Skeletal muscle tissue (tissue), 4 donors: Measurements from ENCODE around the gene FAM161A. TPM values are rescaled to one million over a fixed set of nuclear protein-coding genes. Genes with fewer than 3 reads are reported as not detected.
"Not testable (repeated sequence)": the region's sequence is repeated elsewhere in the genome, so short reads cannot be mapped to it uniquely, and the experiment has no call there.

Experiments
- H3K27ac ChIP-seq: one replicate; pipeline ENCODE4 v1.7.0; 2013; ENCODE audit warnings: mild to moderate bottlenecking, low read depth, low read length, inconsistent platforms
- H3K27me3 ChIP-seq, 3 donors: one replicate each; pipeline ENCODE4 v1.7.0; 2013; ENCODE audit warnings: low read length in 3 of 3; ENCODE audit not compliant: control insufficient read depth in 3 of 3, insufficient read depth in 3 of 3
- H3K36me3 ChIP-seq, 3 donors: one replicate each; pipeline ENCODE4 v1.7.0; 2013; ENCODE audit warnings: low read length in 3 of 3; ENCODE audit not compliant: control insufficient read depth in 3 of 3, insufficient read depth in 3 of 3
- H3K4me1 ChIP-seq, 3 donors: one replicate each; pipeline ENCODE4 v1.7.0; 2013; ENCODE audit warnings: low read length in 3 of 3, mild to moderate bottlenecking in 3 of 3; ENCODE audit not compliant: control insufficient read depth in 3 of 3, insufficient read depth in 3 of 3
- H3K4me3 ChIP-seq, 3 donors: one replicate each; pipeline ENCODE4 v1.7.0; 2013; ENCODE audit warnings: low read length in 3 of 3
- H3K9ac ChIP-seq, 3 donors: one replicate each; pipeline ENCODE4 v1.7.0; 2013; ENCODE audit warnings: low read length in 3 of 3, mild to moderate bottlenecking in 3 of 3, moderate library complexity in 2 of 3, low read depth in 1 of 3
- H3K9me3 ChIP-seq, 3 donors: one replicate each; pipeline ENCODE4 v1.7.0; 2013; ENCODE audit warnings: low read length in 3 of 3; ENCODE audit not compliant: control insufficient read depth in 3 of 3
- total RNA-seq: library from RNA; depleted of rRNA; stranded (reverse); fragments of >200 nt; gene quantifications from one replicate; pipeline ENCODE4 v1.2.3, GENCODE V29; 2014
- donor health status: Osteomylitis.

FAM161A gene
- total RNA-seq, 1 donor from 2014 or later, result 7.3 TPM

- H3K4me3 ChIP-seq, result no peak overlapping the region
- no peaks in the 10 kb centered on the region for H3K9me3 ChIP-seq
- H3K36me3 ChIP-seq, result peaks cover 38 to 69% (median 64%) of the 10 kb centered on the region in 3 donors
- no peak overlapping the region for H3K27ac ChIP-seq
- no peak overlapping the region for H3K9ac ChIP-seq
- no peaks in the 10 kb centered on the region for H3K27me3 ChIP-seq
- no peaks in the 10 kb centered on the region for H3K4me1 ChIP-seq
Measured at GRCh38 chr2:61877571-61878245, 23.8 kb upstream of the FAM161A start.

GRCh38 chr2:61876400-61876799 is 22.5 kb upstream of the FAM161A start:
- Histone ChIP-seq H3K4me1 (no peaks in the 10 kb centered on the region), H3K36me3 (peaks cover 47 to 71% (median 64%) of the 10 kb centered on the region in 3 donors), H3K4me3 (no peak overlapping the region), H3K27ac (no peak overlapping the region), H3K9ac (no peak overlapping the region), H3K27me3 (no peaks in the 10 kb centered on the region), H3K9me3 (no peaks in the 10 kb centered on the region)

GRCh38 chr2:61866482-61867089 is 12.7 kb upstream of the FAM161A start:
- not testable (repeated sequence) for H3K9ac ChIP-seq, H3K4me3 ChIP-seq, H3K27ac ChIP-seq, H3K9me3 ChIP-seq, H3K4me1 ChIP-seq, H3K27me3 ChIP-seq
- H3K36me3 ChIP-seq, result peaks cover 20 to 45% (median 44%) of the 10 kb centered on the region in 3 donors

GRCh38 chr2:61862085-61862484 is 8.2 kb upstream of the FAM161A start:
- Histone ChIP-seq H3K9me3 (no peaks in the 10 kb centered on the region), H3K27me3 (no peaks in the 10 kb centered on the region), H3K36me3 (peaks cover 8 to 19% (median 18%) of the 10 kb centered on the region in 3 donors), H3K9ac (no peak overlapping the region), H3K4me3 (no peak overlapping the region), H3K4me1 (no peaks in the 10 kb centered on the region), H3K27ac (no peak overlapping the region)

GRCh38 chr2:61857224-61857623 is 3.4 kb upstream of the FAM161A start:
- Histone ChIP-seq H3K9ac (no peak overlapping the region), H3K4me3 (no peak overlapping the region), H3K36me3 (no peaks in the 10 kb centered on the region), H3K27ac (no peak overlapping the region), H3K9me3 (no peaks in the 10 kb centered on the region), H3K27me3 (no peaks in the 10 kb centered on the region), H3K4me1 (peaks cover 9 to 15% (median 12%) of the 10 kb centered on the region in 3 donors)

GRCh38 chr2:61855318-61855613 is 1.4 kb upstream of the FAM161A start:
- H3K4me1 ChIP-seq, result peaks cover 9 to 15% (median 12%) of the 10 kb centered on the region in 3 donors
- H3K4me3 ChIP-seq, result peak overlapping the region; percentile 92 to 100 (median 97)
- H3K27ac ChIP-seq, result peak overlapping the region; percentile 82
- H3K36me3 ChIP-seq, result no peaks in the 10 kb centered on the region
- H3K9me3 ChIP-seq, result no peaks in the 10 kb centered on the region
- H3K9ac ChIP-seq, result peak overlapping the region; percentile 69 to 84 (median 83)
- H3K27me3 ChIP-seq, result no peaks in the 10 kb centered on the region

- H3K9me3 ChIP-seq, result no peaks in the 10 kb centered on the region
- peak overlapping the region; percentile 83 to 88 (median 84) for H3K9ac ChIP-seq
- no peaks in the 10 kb centered on the region for H3K36me3 ChIP-seq
- H3K4me3 ChIP-seq, result peak overlapping the region; percentile 92 to 100 (median 97)
- peak overlapping the region; percentile 82 for H3K27ac ChIP-seq
- H3K27me3 ChIP-seq, result no peaks in the 10 kb centered on the region
- peaks cover 9 to 15% (median 12%) of the 10 kb centered on the region in 3 donors for H3K4me1 ChIP-seq
Measured at GRCh38 chr2:61854564-61855317, 881 bp upstream of the FAM161A start.

GRCh38 chr2:61853086-61853846 is 594 bp downstream of the FAM161A start:
- H3K27me3 ChIP-seq, result no peaks in the 10 kb centered on the region
- H3K4me3 ChIP-seq, result peak overlapping the region; percentile 92 to 100 (median 97)
- H3K36me3 ChIP-seq, result no peaks in the 10 kb centered on the region

GRCh38 chr2:61851270-61851669 is 2.6 kb downstream of the FAM161A start:
- not testable (repeated sequence) for H3K27ac ChIP-seq, H3K36me3 ChIP-seq, H3K27me3 ChIP-seq, H3K9ac ChIP-seq, H3K9me3 ChIP-seq, H3K4me3 ChIP-seq
- peaks cover 9 to 15% (median 12%) of the 10 kb centered on the region in 3 donors for H3K4me1 ChIP-seq

More at GRCh38 chr2:61853086-61853846, 594 bp downstream of the FAM161A start:
- H3K9ac ChIP-seq, result peak overlapping the region; percentile 83 to 88 (median 84)
- H3K4me1 ChIP-seq, result peaks cover 9 to 15% (median 12%) of the 10 kb centered on the region in 3 donors
- H3K9me3 ChIP-seq, result no peaks in the 10 kb centered on the region
- peak overlapping the region; percentile 82 for H3K27ac ChIP-seq
